Liver (tissue), 3 donors: Measurements from ENCODE around the gene SCNN1B.

Source experiments
- FOXA1 ChIP-seq: IDR thresholded peaks from 2 replicates; pipeline ENCODE4 v1.6.1; 2016; ENCODE audit warnings: antibody characterized with exemption
- FOXA2 ChIP-seq: IDR thresholded peaks from 2 replicates; pipeline ENCODE4 v1.6.1; 2016; ENCODE audit warnings: antibody characterized with exemption
- GABPA ChIP-seq, 2 donors: IDR thresholded peaks in 1 of 2; conservative IDR thresholded peaks in 1 of 2; 2 replicates each; pipeline ENCODE4 v1.6.1; 2016; ENCODE audit warnings: antibody characterized with exemption in 2 of 2, mild to moderate bottlenecking in 1 of 2, moderate library complexity in 1 of 2
- MAX ChIP-seq: IDR thresholded peaks from 2 replicates; pipeline ENCODE4 v1.6.1; 2016; ENCODE audit warnings: antibody characterized with exemption
- RAD21 ChIP-seq, 2 donors: IDR thresholded peaks; 2 replicates each; pipeline ENCODE4 v1.6.1; 2016; ENCODE audit warnings: antibody characterized with exemption in 2 of 2, mild to moderate bottlenecking in 2 of 2
- SP1 ChIP-seq: IDR thresholded peaks from 2 replicates; pipeline ENCODE4 v1.6.1; 2018; ENCODE audit warnings: antibody characterized with exemption, mild to moderate bottlenecking
- TAF1 ChIP-seq: conservative IDR thresholded peaks from 2 replicates; pipeline ENCODE4 v1.6.1; 2016; ENCODE audit warnings: antibody characterized with exemption, mild to moderate bottlenecking
- YY1 ChIP-seq: IDR thresholded peaks from 2 replicates; pipeline ENCODE4 v1.6.1; 2016; ENCODE audit warnings: antibody characterized with exemption, mild to moderate bottlenecking
- TF ChIP-seq, protein P1 (sequence below): fragments of 150-350 bp; IDR thresholded peaks from 2 replicates; pipeline ENCODE4 v1.5.1; 2017; ENCODE audit warnings: improper control_type of control experiment, low read depth, low read length; ENCODE audit not compliant: missing input control
- TF ChIP-seq, protein P2 (sequence below): IDR thresholded peaks from 2 replicates; pipeline ENCODE4 v1.6.1; 2016; ENCODE audit warnings: antibody characterized with exemption, mild to moderate bottlenecking
- donor health status: healthy.
- donor health status: healthy.

GRCh38 chr16:23256440-23256839 is 45.7 kb upstream of the SCNN1B start:
- TF ChIP-seq, protein P1, sequence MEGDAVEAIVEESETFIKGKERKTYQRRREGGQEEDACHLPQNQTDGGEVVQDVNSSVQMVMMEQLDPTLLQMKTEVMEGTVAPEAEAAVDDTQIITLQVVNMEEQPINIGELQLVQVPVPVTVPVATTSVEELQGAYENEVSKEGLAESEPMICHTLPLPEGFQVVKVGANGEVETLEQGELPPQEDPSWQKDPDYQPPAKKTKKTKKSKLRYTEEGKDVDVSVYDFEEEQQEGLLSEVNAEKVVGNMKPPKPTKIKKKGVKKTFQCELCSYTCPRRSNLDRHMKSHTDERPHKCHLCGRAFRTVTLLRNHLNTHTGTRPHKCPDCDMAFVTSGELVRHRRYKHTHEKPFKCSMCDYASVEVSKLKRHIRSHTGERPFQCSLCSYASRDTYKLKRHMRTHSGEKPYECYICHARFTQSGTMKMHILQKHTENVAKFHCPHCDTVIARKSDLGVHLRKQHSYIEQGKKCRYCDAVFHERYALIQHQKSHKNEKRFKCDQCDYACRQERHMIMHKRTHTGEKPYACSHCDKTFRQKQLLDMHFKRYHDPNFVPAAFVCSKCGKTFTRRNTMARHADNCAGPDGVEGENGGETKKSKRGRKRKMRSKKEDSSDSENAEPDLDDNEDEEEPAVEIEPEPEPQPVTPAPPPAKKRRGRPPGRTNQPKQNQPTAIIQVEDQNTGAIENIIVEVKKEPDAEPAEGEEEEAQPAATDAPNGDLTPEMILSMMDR: no peak
- no peak for TF ChIP-seq FOXA2
- no peak for TF ChIP-seq FOXA1
- TF ChIP-seq, protein P2, sequence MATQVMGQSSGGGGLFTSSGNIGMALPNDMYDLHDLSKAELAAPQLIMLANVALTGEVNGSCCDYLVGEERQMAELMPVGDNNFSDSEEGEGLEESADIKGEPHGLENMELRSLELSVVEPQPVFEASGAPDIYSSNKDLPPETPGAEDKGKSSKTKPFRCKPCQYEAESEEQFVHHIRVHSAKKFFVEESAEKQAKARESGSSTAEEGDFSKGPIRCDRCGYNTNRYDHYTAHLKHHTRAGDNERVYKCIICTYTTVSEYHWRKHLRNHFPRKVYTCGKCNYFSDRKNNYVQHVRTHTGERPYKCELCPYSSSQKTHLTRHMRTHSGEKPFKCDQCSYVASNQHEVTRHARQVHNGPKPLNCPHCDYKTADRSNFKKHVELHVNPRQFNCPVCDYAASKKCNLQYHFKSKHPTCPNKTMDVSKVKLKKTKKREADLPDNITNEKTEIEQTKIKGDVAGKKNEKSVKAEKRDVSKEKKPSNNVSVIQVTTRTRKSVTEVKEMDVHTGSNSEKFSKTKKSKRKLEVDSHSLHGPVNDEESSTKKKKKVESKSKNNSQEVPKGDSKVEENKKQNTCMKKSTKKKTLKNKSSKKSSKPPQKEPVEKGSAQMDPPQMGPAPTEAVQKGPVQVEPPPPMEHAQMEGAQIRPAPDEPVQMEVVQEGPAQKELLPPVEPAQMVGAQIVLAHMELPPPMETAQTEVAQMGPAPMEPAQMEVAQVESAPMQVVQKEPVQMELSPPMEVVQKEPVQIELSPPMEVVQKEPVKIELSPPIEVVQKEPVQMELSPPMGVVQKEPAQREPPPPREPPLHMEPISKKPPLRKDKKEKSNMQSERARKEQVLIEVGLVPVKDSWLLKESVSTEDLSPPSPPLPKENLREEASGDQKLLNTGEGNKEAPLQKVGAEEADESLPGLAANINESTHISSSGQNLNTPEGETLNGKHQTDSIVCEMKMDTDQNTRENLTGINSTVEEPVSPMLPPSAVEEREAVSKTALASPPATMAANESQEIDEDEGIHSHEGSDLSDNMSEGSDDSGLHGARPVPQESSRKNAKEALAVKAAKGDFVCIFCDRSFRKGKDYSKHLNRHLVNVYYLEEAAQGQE: no peak
- no peak for TF ChIP-seq RAD21 (IDR thresholded peaks at IDR 0.05)
- no peak for TF ChIP-seq MAX
- no peak for TF ChIP-seq YY1
- no peak for TF ChIP-seq TAF1
- TF ChIP-seq SP1: no peak
- TF ChIP-seq GABPA (IDR thresholded peaks at IDR 0.05 in 1 of 2, conservative IDR thresholded peaks at IDR 0.05 in 1 of 2): no peak
